Caco-2 (cell line): ENCODE measurements around the gene GPC6. TPM values are rescaled to one million over a fixed set of nuclear protein-coding genes. Genes with fewer than 3 reads are reported as not detected.

Experiments used
- BruUV-seq: library from RNA; stranded (reverse); fragments of 400-500 nt; replicated peaks from 2 replicates; lab custom pipeline; 2021; lab: Mats Ljungman, UMichigan
- CTCF ChIA-PET: fragments of 300-600 bp; sonication (Branson Sonifier 250); formaldehyde crosslinking; loops from one replicate; lab custom pipeline; 2022; ENCODE audit warnings: antibody characterized with exemption; lab: Charles Lee
- POLR2A ChIA-PET: fragments of 300-600 bp; sonication (Branson Sonifier 250); formaldehyde crosslinking; loops from one replicate; lab custom pipeline; 2022; ENCODE audit warnings: antibody characterized with exemption; lab: Charles Lee
- DNase-seq, 2 experiments: peaks; one replicate each; pipeline versions ENCODE4 v3.0.0 to v3.0.0-alpha.2; 2020 to 2022
- H3K27me3 ChIP-seq: replicated peaks from 2 replicates; pipeline ENCODE4 v1.6.0; 2011; ENCODE audit warnings: low read length; ENCODE audit not compliant: control insufficient read depth, insufficient read depth
- H3K36me3 ChIP-seq: 2 replicates; pipeline ENCODE4 v1.5.1; 2011; ENCODE audit warnings: low read length; ENCODE audit not compliant: control insufficient read depth, insufficient read depth
- H3K4me1 ChIP-seq: fragments of 250-450 bp; sonication (Bioruptor Pico); 2 replicates; pipeline ENCODE4 v1.5.1; 2020; ENCODE audit warnings: mild to moderate bottlenecking
- H3K4me3 ChIP-seq: 2 replicates; pipeline ENCODE4 v1.5.1; 2011; ENCODE audit warnings: low read depth, mild to moderate bottlenecking, control low read depth, low read length
- H3K9me3 ChIP-seq: fragments of 250-450 bp; sonication (Bioruptor Pico); 2 replicates; pipeline ENCODE4 v1.5.1; 2020; ENCODE audit warnings: mild to moderate bottlenecking, moderate library complexity
- H3K27ac Mint-ChIP-seq: one replicate; pipeline ENCODE4 v1.8.0; 2022; ENCODE audit warnings: mixed read lengths; ENCODE audit not compliant: unreplicated experiment
- H3K27me3 Mint-ChIP-seq: one replicate; pipeline ENCODE4 v1.8.0; 2022; ENCODE audit warnings: mixed read lengths; ENCODE audit not compliant: insufficient read depth, unreplicated experiment
- H3K36me3 Mint-ChIP-seq: one replicate; pipeline ENCODE4 v1.8.0; 2022; ENCODE audit warnings: mild to moderate bottlenecking, mixed read lengths; ENCODE audit not compliant: insufficient read depth, unreplicated experiment
- H3K4me1 Mint-ChIP-seq: one replicate; pipeline ENCODE4 v1.8.0; 2022; ENCODE audit warnings: low read depth, mixed read lengths; ENCODE audit not compliant: unreplicated experiment
- H3K4me3 Mint-ChIP-seq: one replicate; pipeline ENCODE4 v1.8.0; 2022; ENCODE audit warnings: mild to moderate bottlenecking, moderate library complexity, mixed read lengths; ENCODE audit not compliant: unreplicated experiment
- H3K9me3 Mint-ChIP-seq: one replicate; pipeline ENCODE4 v1.8.0; 2022; ENCODE audit warnings: mixed read lengths; ENCODE audit not compliant: unreplicated experiment
- intact Hi-C: fragments of 100-400 bp; cut with micrococcal nuclease; formaldehyde crosslinking; loops from one replicate; pipeline ENCODE4 v1.10.0; 2022; ENCODE audit not compliant: unreplicated experiment
- total RNA-seq: library from RNA; stranded (reverse); gene quantifications from 2 replicates; pipeline ENCODE4 v1.2.3, GENCODE V29; 2022
- TF ChIP-seq, protein P1 (sequence below), 2 experiments: fragments of 200-600 bp in 1 of 2; IDR thresholded peaks; 1 replicate in 1 of 2; 2 replicates in 1 of 2; pipeline versions ENCODE4 v1.5.1 to v1.8.0; 2011 to 2022; ENCODE audit warnings: antibody characterized with exemption in 1 of 2, control low read depth in 1 of 2, inconsistent platforms in 1 of 2, low read depth in 1 of 2, low read length in 1 of 2, mild to moderate bottlenecking in 1 of 2, moderate library complexity in 1 of 2; ENCODE audit not compliant: insufficient read depth in 1 of 2, severe bottlenecking in 1 of 2, unreplicated experiment in 1 of 2

GPC6 gene
- total RNA-seq, 1 experiment from 2014 or later, result 0.16 TPM

DNA sequence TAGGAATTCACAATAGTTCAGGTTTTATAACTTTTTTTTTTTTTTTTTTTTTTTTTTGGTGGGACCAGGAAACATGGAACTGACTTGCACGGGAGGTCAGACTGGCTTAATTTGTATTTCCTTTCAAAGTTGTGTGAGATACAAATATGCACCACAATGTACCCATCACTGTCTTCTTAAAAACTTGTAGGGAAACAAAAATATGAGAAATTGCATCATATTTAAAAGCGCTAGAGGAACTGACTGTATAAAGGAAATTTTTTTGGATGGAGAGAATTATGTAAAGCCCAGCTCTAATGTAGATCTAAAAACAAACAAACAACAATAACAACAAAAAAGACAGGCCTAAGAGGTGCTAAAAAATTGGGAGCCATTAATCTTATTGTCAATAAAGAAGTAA, 1006.3 kb downstream of the GPC6 start:
- Mint-ChIP-seq H3K4me3 (no peak overlapping the region), H3K27me3 (peaks cover 8% of the 10 kb centered on the region), H3K9me3 (no peaks in the 10 kb centered on the region), H3K4me1 (no peaks in the 10 kb centered on the region), H3K27ac (no peak overlapping the region), H3K36me3 (no peaks in the 10 kb centered on the region)
- H3K4me1 ChIP-seq, result no peaks in the 10 kb centered on the region
- H3K27me3 ChIP-seq, result no peaks in the 10 kb centered on the region
- no peaks in the 10 kb centered on the region for H3K9me3 ChIP-seq
- no peak for DNase-seq
- POLR2A ChIA-PET, result no interaction called here
- CTCF ChIA-PET, result no interaction called here
- no peak overlapping the region for H3K4me3 ChIP-seq
- no TSS peak for BruUV-seq
- H3K36me3 ChIP-seq, result no peaks in the 10 kb centered on the region
- TF ChIP-seq, protein P1, sequence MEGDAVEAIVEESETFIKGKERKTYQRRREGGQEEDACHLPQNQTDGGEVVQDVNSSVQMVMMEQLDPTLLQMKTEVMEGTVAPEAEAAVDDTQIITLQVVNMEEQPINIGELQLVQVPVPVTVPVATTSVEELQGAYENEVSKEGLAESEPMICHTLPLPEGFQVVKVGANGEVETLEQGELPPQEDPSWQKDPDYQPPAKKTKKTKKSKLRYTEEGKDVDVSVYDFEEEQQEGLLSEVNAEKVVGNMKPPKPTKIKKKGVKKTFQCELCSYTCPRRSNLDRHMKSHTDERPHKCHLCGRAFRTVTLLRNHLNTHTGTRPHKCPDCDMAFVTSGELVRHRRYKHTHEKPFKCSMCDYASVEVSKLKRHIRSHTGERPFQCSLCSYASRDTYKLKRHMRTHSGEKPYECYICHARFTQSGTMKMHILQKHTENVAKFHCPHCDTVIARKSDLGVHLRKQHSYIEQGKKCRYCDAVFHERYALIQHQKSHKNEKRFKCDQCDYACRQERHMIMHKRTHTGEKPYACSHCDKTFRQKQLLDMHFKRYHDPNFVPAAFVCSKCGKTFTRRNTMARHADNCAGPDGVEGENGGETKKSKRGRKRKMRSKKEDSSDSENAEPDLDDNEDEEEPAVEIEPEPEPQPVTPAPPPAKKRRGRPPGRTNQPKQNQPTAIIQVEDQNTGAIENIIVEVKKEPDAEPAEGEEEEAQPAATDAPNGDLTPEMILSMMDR (IDR thresholded peaks at IDR 0.05; ENCODE audit: insufficient read depth in 1 of 2, low read depth in 1 of 2, low read length in 1 of 2, severe bottlenecking in 1 of 2, unreplicated experiment in 1 of 2), result no peak
- intact Hi-C loops, result no loop called here

GRCh38 chr13:94233401-94233800, 1006.8 kb downstream of the GPC6 start:
- Mint-ChIP-seq H3K4me1 (no peaks in the 10 kb centered on the region), H3K27me3 (peaks cover 9% of the 10 kb centered on the region), H3K36me3 (no peaks in the 10 kb centered on the region), H3K4me3 (no peak overlapping the region), H3K27ac (no peak overlapping the region), H3K9me3 (no peaks in the 10 kb centered on the region)
- Histone ChIP-seq H3K4me3 (no peak overlapping the region), H3K9me3 (no peaks in the 10 kb centered on the region), H3K4me1 (no peaks in the 10 kb centered on the region), H3K27me3 (no peaks in the 10 kb centered on the region), H3K36me3 (no peaks in the 10 kb centered on the region)
- ChIA-PET CTCF (no interaction called here), POLR2A (no interaction called here)
- no peak for DNase-seq
- BruUV-seq, result no TSS peak
- TF ChIP-seq, protein P1 (IDR thresholded peaks at IDR 0.05; ENCODE audit: insufficient read depth in 1 of 2, low read depth in 1 of 2, low read length in 1 of 2, severe bottlenecking in 1 of 2, unreplicated experiment in 1 of 2), result no peak
- intact Hi-C loops, result no loop called here

DNA sequence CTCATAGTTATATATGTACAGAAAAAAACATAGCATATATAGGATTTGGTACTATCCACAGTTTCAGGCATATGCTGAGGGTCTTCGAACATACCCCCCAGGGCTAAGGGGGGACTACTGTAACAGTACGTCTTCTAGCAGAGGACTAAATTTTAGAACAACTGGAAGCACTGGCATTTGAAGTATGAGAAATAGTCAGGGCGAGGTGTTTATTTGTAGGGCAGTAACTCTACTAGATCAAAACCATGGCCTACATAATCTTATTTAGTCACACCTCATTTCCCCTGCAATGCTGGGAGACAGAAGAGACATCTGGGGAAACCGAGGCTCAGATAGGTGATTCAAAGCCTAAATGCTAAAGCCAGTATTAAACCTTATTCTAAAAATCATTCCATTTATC, 1007.2 kb downstream of the GPC6 start:
- TF ChIP-seq, protein P1 (IDR thresholded peaks at IDR 0.05; ENCODE audit: insufficient read depth in 1 of 2, low read depth in 1 of 2, low read length in 1 of 2, severe bottlenecking in 1 of 2, unreplicated experiment in 1 of 2), result no peak
- intact Hi-C loops, result no loop called here
- BruUV-seq, result no TSS peak
- Mint-ChIP-seq H3K9me3 (no peaks in the 10 kb centered on the region), H3K27me3 (peaks cover 12% of the 10 kb centered on the region), H3K4me1 (no peaks in the 10 kb centered on the region), H3K4me3 (no peak overlapping the region), H3K27ac (no peak overlapping the region), H3K36me3 (no peaks in the 10 kb centered on the region)
- Histone ChIP-seq H3K4me1 (no peaks in the 10 kb centered on the region), H3K4me3 (no peak overlapping the region), H3K36me3 (no peaks in the 10 kb centered on the region), H3K27me3 (no peaks in the 10 kb centered on the region), H3K9me3 (no peaks in the 10 kb centered on the region)
- ChIA-PET POLR2A (no interaction called here), CTCF (no interaction called here)
- DNase-seq, result no peak
